ENCODE results near the gene TRPC1. TPM values are rescaled to one million over a fixed set of nuclear protein-coding genes. Genes with fewer than 3 reads are reported as not detected.

Gene TRPC1
- polyA plus RNA-seq, 4 donors = 10.4 to 13.0 (median 11.1) TPM

- DNase-seq (ENCODE audit: low read depth in 4 of 4, low spot score in 3 of 4) = peak; percentile 56 to 73 (median 59)
Observed at GRCh38 chr3:142828703-142829305, 105.0 kb downstream of the TRPC1 start.

- no peak for DNase-seq (ENCODE audit: low read depth in 4 of 4, low spot score in 3 of 4)
Observed at GRCh38 chr3:142837526-142837925, 113.7 kb downstream of the TRPC1 start.

- no peak for DNase-seq (ENCODE audit: low read depth in 4 of 4, low spot score in 3 of 4)
Observed at GRCh38 chr3:142839831-142840230, 116.0 kb downstream of the TRPC1 start.

GRCh38 chr3:142844339-142844977 lies 120.6 kb downstream of the TRPC1 start:
- DNase-seq (ENCODE audit: low read depth in 4 of 4, low spot score in 3 of 4) = no peak

- DNase-seq (ENCODE audit: low read depth in 4 of 4, low spot score in 3 of 4) = no peak
Observed at GRCh38 chr3:142846779-142847577, 123.1 kb downstream of the TRPC1 start.

- no peak for DNase-seq (ENCODE audit: low read depth in 4 of 4, low spot score in 3 of 4)
Observed at GRCh38 chr3:142849148-142849547, 125.3 kb downstream of the TRPC1 start.

- DNase-seq (ENCODE audit: low read depth in 4 of 4, low spot score in 3 of 4) = no peak
Observed at GRCh38 chr3:142850395-142851023, 126.7 kb downstream of the TRPC1 start.

GRCh38 chr3:142852009-142852408 lies 128.2 kb downstream of the TRPC1 start:
- DNase-seq (ENCODE audit: low read depth in 4 of 4, low spot score in 3 of 4) = no peak

- DNase-seq (ENCODE audit: low read depth in 4 of 4, low spot score in 3 of 4) = peak in 3 of 4 donors; percentile 21 to 61 (median 45)
Observed at GRCh38 chr3:142853270-142854168, 129.7 kb downstream of the TRPC1 start.

- no peak for DNase-seq (ENCODE audit: low read depth in 4 of 4, low spot score in 3 of 4)
Observed at GRCh38 chr3:142857056-142857455, 133.2 kb downstream of the TRPC1 start.

Other genes starting within 250 kb of the TRPC1 start
- gene ATR, start 145.3 kb upstream of the TRPC1 start, polyA plus RNA-seq (ENCODE audit: insufficient read length in 4 of 4) = 10 to 100 TPM; 21.6 to 33.1 (median 28.4) TPM
- 10 to 100 TPM; 26.0 to 33.6 (median 31.2) TPM for gene PLS1, start 127.6 kb upstream of the TRPC1 start, polyA plus RNA-seq (ENCODE audit: insufficient read length in 4 of 4)
- gene PCOLCE2, start 165.0 kb downstream of the TRPC1 start, polyA plus RNA-seq (ENCODE audit: insufficient read length in 4 of 4) = 1 to 10 TPM; 4.8 to 6.6 (median 5.7) TPM
- gene PAQR9, start 239.6 kb downstream of the TRPC1 start, polyA plus RNA-seq (ENCODE audit: insufficient read length in 4 of 4) = under 1 TPM; 0.49 to 0.87 (median 0.69) TPM

Data from right renal pelvis (tissue), 4 donors.